Activated CD8-positive, alpha-beta memory T cell treated with anti-CD3 and anti-CD28 coated beads, Interleukin-2, amount 10 ng/mL, durations not matched to agents 7 days and 5 days (primary cell): ENCODE results near the gene MORC1. TPM values are rescaled to one million over a fixed set of nuclear protein-coding genes. Genes with fewer than 3 reads are reported as not detected.
"Not testable (repeated sequence)": the region's sequence is repeated elsewhere in the genome, so short reads cannot be mapped to it uniquely, and the experiment has no call there.

Experiments
- ATAC-seq: fragments of 150-1000 bp; cut with Tn5 transposase; one replicate; pipeline ENCODE4 v1.10.0; 2021; ENCODE audit warnings: moderate library complexity
- CTCF ChIA-PET: fragments of 350-600 bp; sonication (Branson Sonifier 250); formaldehyde crosslinking; loops from one replicate; lab custom pipeline; 2021; ENCODE audit warnings: antibody characterized with exemption; lab: Charles Lee
- DNase-seq: peaks from one replicate; pipeline ENCODE4 v3.0.0-alpha.2; 2020
- H3K27ac Mint-ChIP-seq: one replicate; pipeline ENCODE4 v1.8.0; 2021; ENCODE audit warnings: mild to moderate bottlenecking, mixed read lengths
- H3K27me3 Mint-ChIP-seq: one replicate; pipeline ENCODE4 v1.8.0; 2021; ENCODE audit warnings: mixed read lengths
- H3K36me3 Mint-ChIP-seq: one replicate; pipeline ENCODE4 v1.8.0; 2021; ENCODE audit warnings: mild to moderate bottlenecking, mixed read lengths
- H3K4me1 Mint-ChIP-seq: one replicate; pipeline ENCODE4 v1.8.0; 2021; ENCODE audit warnings: mixed read lengths
- H3K4me3 Mint-ChIP-seq: one replicate; pipeline ENCODE4 v1.8.0; 2021; ENCODE audit warnings: mild to moderate bottlenecking, moderate library complexity, mixed read lengths
- H3K9me3 Mint-ChIP-seq: one replicate; pipeline ENCODE4 v1.8.0; 2022; ENCODE audit warnings: low read depth, mixed read lengths
- total RNA-seq, 2 experiments: library from RNA; stranded (reverse); gene quantifications; one replicate each; pipeline ENCODE4 v1.2.3, GENCODE V29; 2021

Gene MORC1
- total RNA-seq, 2 experiments from 2014 or later, result not detected

- H3K27me3 Mint-ChIP-seq, result peaks cover 54% of the 10 kb centered on the region
- H3K27ac Mint-ChIP-seq, result no peak overlapping the region
- no peaks in the 10 kb centered on the region for H3K36me3 Mint-ChIP-seq
- no peaks in the 10 kb centered on the region for H3K9me3 Mint-ChIP-seq
- no peak overlapping the region for H3K4me3 Mint-ChIP-seq
- CTCF ChIA-PET, result interaction anchor here (0.7 to 3.7 kb wide), 9 partner anchors 10 to 63 kb away, joined by 3 to 55 read pairs (median 4); no protein-coding TSS in a partner anchor
- DNase-seq, result peak; percentile 47
- ATAC-seq, result peak; percentile 64
- H3K4me1 Mint-ChIP-seq, result no peaks in the 10 kb centered on the region
These were observed 36.0 kb downstream of the MORC1 start for GRCh38 chr3:109081746-109082510.

GRCh38 chr3:109080090-109080489 is 37.8 kb downstream of the MORC1 start:
- not testable (repeated sequence) for DNase-seq, H3K4me1 Mint-ChIP-seq, H3K36me3 Mint-ChIP-seq, H3K9me3 Mint-ChIP-seq, H3K4me3 Mint-ChIP-seq, H3K27ac Mint-ChIP-seq, ATAC-seq
- peaks cover 54% of the 10 kb centered on the region for H3K27me3 Mint-ChIP-seq
- CTCF ChIA-PET, result interaction anchor here (0.9 to 3.7 kb wide), 3 partner anchors 10 to 193 kb away, joined by 3 to 55 read pairs (median 6); no protein-coding TSS in a partner anchor

- ATAC-seq (no peak), DNase-seq (no peak)
- Mint-ChIP-seq H3K4me1 (peaks cover 19% of the 10 kb centered on the region), H3K9me3 (no peaks in the 10 kb centered on the region), H3K36me3 (no peaks in the 10 kb centered on the region), H3K4me3 (no peak overlapping the region), H3K27ac (no peak overlapping the region), H3K27me3 (peaks cover 47% of the 10 kb centered on the region)
- CTCF ChIA-PET, result interaction anchor here (2.4 kb wide), 1 partner anchor 49 kb away, joined by 6 read pairs; no protein-coding TSS in a partner anchor
These were observed 44.8 kb downstream of the MORC1 start for GRCh38 chr3:109073116-109073515.

- DNase-seq (peak; percentile 49), ATAC-seq (peak; percentile 68)
- CTCF ChIA-PET, result interaction anchor here (1.3 to 2.4 kb wide), 2 partner anchors 10 to 48 kb away, joined by 4 to 6 read pairs; no protein-coding TSS in a partner anchor
- peak overlapping the region; percentile 4 for H3K4me3 Mint-ChIP-seq
- no peak overlapping the region for H3K27ac Mint-ChIP-seq
- peaks cover 43% of the 10 kb centered on the region for H3K27me3 Mint-ChIP-seq
- peaks cover 19% of the 10 kb centered on the region for H3K4me1 Mint-ChIP-seq
- no peaks in the 10 kb centered on the region for H3K9me3 Mint-ChIP-seq
- H3K36me3 Mint-ChIP-seq, result no peaks in the 10 kb centered on the region
These were observed 45.7 kb downstream of the MORC1 start for GRCh38 chr3:109072194-109072593.

- H3K4me1 Mint-ChIP-seq, result peaks cover 19% of the 10 kb centered on the region
- H3K27me3 Mint-ChIP-seq, result peaks cover 44% of the 10 kb centered on the region
- CTCF ChIA-PET, result interaction anchor here (1.3 to 2.4 kb wide), 4 partner anchors 7 to 48 kb away, joined by 4 to 6 read pairs (median 6); no protein-coding TSS in a partner anchor
- no peaks in the 10 kb centered on the region for H3K9me3 Mint-ChIP-seq
- peak overlapping the region; percentile 4 for H3K4me3 Mint-ChIP-seq
- H3K36me3 Mint-ChIP-seq, result no peaks in the 10 kb centered on the region
- H3K27ac Mint-ChIP-seq, result no peak overlapping the region
- peak; percentile 23 for ATAC-seq
- no peak for DNase-seq
These were observed 46.4 kb downstream of the MORC1 start for GRCh38 chr3:109071350-109072142.

- Mint-ChIP-seq H3K9me3 (no peaks in the 10 kb centered on the region), H3K4me1 (peaks cover 19% of the 10 kb centered on the region), H3K27ac (no peak overlapping the region), H3K27me3 (peaks cover 46% of the 10 kb centered on the region), H3K36me3 (no peaks in the 10 kb centered on the region), H3K4me3 (no peak overlapping the region)
- CTCF ChIA-PET, result interaction anchor here (1.1 to 2.1 kb wide), 4 partner anchors 9 to 46 kb away, joined by 3 to 6 read pairs (median 6); no protein-coding TSS in a partner anchor
- DNase-seq, result no peak
- no peak for ATAC-seq
These were observed 47.7 kb downstream of the MORC1 start for GRCh38 chr3:109070211-109070610.

- H3K36me3 Mint-ChIP-seq, result no peaks in the 10 kb centered on the region
- no peaks in the 10 kb centered on the region for H3K9me3 Mint-ChIP-seq
- ATAC-seq, result no peak
- no peak overlapping the region for H3K27ac Mint-ChIP-seq
- H3K4me3 Mint-ChIP-seq, result no peak overlapping the region
- no peak for DNase-seq
- peaks cover 38% of the 10 kb centered on the region for H3K27me3 Mint-ChIP-seq
- CTCF ChIA-PET, result no interaction called here
- peaks cover 8% of the 10 kb centered on the region for H3K4me1 Mint-ChIP-seq
These were observed 51.1 kb downstream of the MORC1 start for GRCh38 chr3:109066864-109067263.

- H3K27me3 Mint-ChIP-seq, result peaks cover 36% of the 10 kb centered on the region
- H3K9me3 Mint-ChIP-seq, result no peaks in the 10 kb centered on the region
- H3K36me3 Mint-ChIP-seq, result no peaks in the 10 kb centered on the region
- no peaks in the 10 kb centered on the region for H3K4me1 Mint-ChIP-seq
- ATAC-seq (no peak), DNase-seq (no peak)
- no peak overlapping the region for H3K27ac Mint-ChIP-seq
- CTCF ChIA-PET, result no interaction called here
- H3K4me3 Mint-ChIP-seq, result no peak overlapping the region
These were observed 58.7 kb downstream of the MORC1 start for GRCh38 chr3:109059264-109059663.

GRCh38 chr3:109057616-109058015 is 60.3 kb downstream of the MORC1 start:
- DNase-seq (no peak), ATAC-seq (no peak)
- H3K27me3 Mint-ChIP-seq, result peaks cover 31% of the 10 kb centered on the region
- CTCF ChIA-PET, result interaction anchor here (0.9 kb wide), 1 partner anchor 24 kb away, joined by 4 read pairs; no protein-coding TSS in a partner anchor
- no peaks in the 10 kb centered on the region for H3K36me3 Mint-ChIP-seq
- H3K4me1 Mint-ChIP-seq, result no peaks in the 10 kb centered on the region
- no peaks in the 10 kb centered on the region for H3K9me3 Mint-ChIP-seq
- H3K27ac Mint-ChIP-seq, result no peak overlapping the region
- H3K4me3 Mint-ChIP-seq, result no peak overlapping the region

GRCh38 chr3:109057056-109057455 is 60.9 kb downstream of the MORC1 start:
- Mint-ChIP-seq H3K9me3 (no peaks in the 10 kb centered on the region), H3K4me3 (no peak overlapping the region), H3K4me1 (no peaks in the 10 kb centered on the region), H3K36me3 (no peaks in the 10 kb centered on the region), H3K27ac (no peak overlapping the region), H3K27me3 (peaks cover 34% of the 10 kb centered on the region)
- no peak for DNase-seq
- CTCF ChIA-PET, result interaction anchor here (0.9 kb wide), 2 partner anchors 24 to 33 kb away, joined by 4 to 6 read pairs; no protein-coding TSS in a partner anchor
- ATAC-seq, result no peak

GRCh38 chr3:109050591-109051167 is 67.3 kb downstream of the MORC1 start:
- H3K27ac Mint-ChIP-seq, result no peak overlapping the region
- no peaks in the 10 kb centered on the region for H3K36me3 Mint-ChIP-seq
- DNase-seq (peak; percentile 47), ATAC-seq (no peak)
- no peaks in the 10 kb centered on the region for H3K4me1 Mint-ChIP-seq
- CTCF ChIA-PET, result interaction anchor here (0.9 to 1.8 kb wide), 2 partner anchors 12 to 30 kb away, joined by 3 to 4 read pairs; no protein-coding TSS in a partner anchor
- H3K9me3 Mint-ChIP-seq, result no peaks in the 10 kb centered on the region
- no peak overlapping the region for H3K4me3 Mint-ChIP-seq
- peaks cover 4% of the 10 kb centered on the region for H3K27me3 Mint-ChIP-seq

GRCh38 chr3:109047366-109047765 is 70.6 kb downstream of the MORC1 start:
- H3K27me3 Mint-ChIP-seq, result peaks cover under 1% of the 10 kb centered on the region
- no peak overlapping the region for H3K27ac Mint-ChIP-seq
- ATAC-seq (no peak), DNase-seq (no peak)
- CTCF ChIA-PET, result no interaction called here
- no peaks in the 10 kb centered on the region for H3K4me1 Mint-ChIP-seq
- H3K4me3 Mint-ChIP-seq, result no peak overlapping the region
- no peaks in the 10 kb centered on the region for H3K36me3 Mint-ChIP-seq
- H3K9me3 Mint-ChIP-seq, result no peaks in the 10 kb centered on the region
